Stimulated activated naive CD8-positive, alpha-beta T cell treated with anti-CD3 and anti-CD28 coated beads, Interleukin-15, amount 100 ng/mL, for 72 hours (primary cell): ENCODE measurements around the gene ADK.
A peak's percentile ranks its signal among the peaks of the same experiment; 100 is the strongest.

ENCODE experiments used
- ATAC-seq: fragments of 150-1000 bp; cut with Tn5 transposase; 2 replicates; pipeline ENCODE4 v1.10.0; 2021; ENCODE audit warnings: mild to moderate bottlenecking, moderate library complexity
- DNase-seq, 2 donors: peaks; one replicate each; pipeline ENCODE4 v3.0.0; 2021 to 2022
- H3K27ac Mint-ChIP-seq, 2 donors: one replicate each; pipeline ENCODE4 v1.8.0; 2022; ENCODE audit warnings: mild to moderate bottlenecking in 2 of 2, mixed read lengths in 2 of 2, moderate library complexity in 2 of 2
- H3K27me3 Mint-ChIP-seq: one replicate; pipeline ENCODE4 v1.8.0; 2022; ENCODE audit warnings: mixed read lengths
- H3K4me1 Mint-ChIP-seq: one replicate; pipeline ENCODE4 v1.8.0; 2022; ENCODE audit warnings: mild to moderate bottlenecking, mixed read lengths
- H3K4me3 Mint-ChIP-seq, 2 donors: one replicate each; pipeline ENCODE4 v1.8.0; 2022; ENCODE audit warnings: mild to moderate bottlenecking in 2 of 2, mixed read lengths in 2 of 2, moderate library complexity in 1 of 2
- H3K9me3 Mint-ChIP-seq, 2 donors: one replicate each; pipeline ENCODE4 v1.8.0; 2022; ENCODE audit warnings: mixed read lengths in 2 of 2

Gene ADK

GRCh38 chr10:74314166-74314565 is 163.1 kb downstream of the ADK start:
- Mint-ChIP-seq H3K4me3 (no peak overlapping the region), H3K27ac (no peak overlapping the region), H3K4me1 (peaks cover 6% of the 10 kb centered on the region), H3K9me3 (peaks cover 4 to 7% of the 10 kb centered on the region in 2 donors), H3K27me3 (no peaks in the 10 kb centered on the region)
- ATAC-seq (no peak), DNase-seq (no peak)

DNA sequence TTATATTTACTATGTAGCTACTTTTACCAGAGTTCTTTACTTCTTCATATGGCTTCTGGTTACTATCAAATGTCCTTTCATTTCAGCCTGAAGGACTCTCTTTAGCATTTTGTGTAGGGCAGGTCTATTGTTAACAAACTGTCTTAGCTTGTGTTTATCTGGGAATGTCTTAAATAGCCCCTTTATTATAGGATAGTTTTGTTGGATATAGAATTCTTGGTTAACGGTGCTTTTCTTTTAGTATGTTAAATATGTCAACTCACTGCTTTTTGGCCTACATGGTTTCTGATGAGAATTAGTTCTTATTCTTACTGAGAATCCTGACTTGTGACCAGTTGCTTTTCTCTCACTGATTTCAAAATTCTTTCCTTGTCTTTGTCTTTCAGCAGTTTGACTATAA is 169.0 kb downstream of the ADK start:
- Mint-ChIP-seq H3K27ac (no peak overlapping the region), H3K9me3 (peaks cover 7 to 18% of the 10 kb centered on the region in 2 donors), H3K4me3 (no peak overlapping the region), H3K27me3 (no peaks in the 10 kb centered on the region), H3K4me1 (no peaks in the 10 kb centered on the region)
- no peak for ATAC-seq
- no peak for DNase-seq

DNA sequence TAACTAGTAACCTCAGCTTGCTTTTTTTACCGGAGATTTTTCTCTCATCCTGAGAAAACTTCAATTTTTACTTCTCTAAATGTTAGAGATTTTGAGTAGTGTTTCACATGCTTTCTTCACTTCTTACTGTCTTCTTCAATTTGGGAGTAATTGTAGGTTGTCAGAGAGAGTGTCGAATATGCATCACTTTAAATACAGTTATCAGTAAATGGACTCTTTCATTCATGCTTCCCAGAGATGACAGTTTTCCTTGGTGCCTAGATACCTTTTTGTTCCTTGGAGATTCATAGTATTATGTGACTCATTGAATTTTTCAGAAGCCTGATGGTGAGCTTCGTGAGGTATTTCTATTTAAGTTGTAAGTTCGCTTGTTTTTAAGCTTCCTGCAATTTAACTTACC is 169.7 kb downstream of the ADK start:
- Mint-ChIP-seq H3K27ac (no peak overlapping the region), H3K9me3 (peaks cover 7 to 18% of the 10 kb centered on the region in 2 donors), H3K4me1 (no peaks in the 10 kb centered on the region), H3K27me3 (no peaks in the 10 kb centered on the region), H3K4me3 (no peak overlapping the region)
- DNase-seq (no peak), ATAC-seq (no peak)

DNA sequence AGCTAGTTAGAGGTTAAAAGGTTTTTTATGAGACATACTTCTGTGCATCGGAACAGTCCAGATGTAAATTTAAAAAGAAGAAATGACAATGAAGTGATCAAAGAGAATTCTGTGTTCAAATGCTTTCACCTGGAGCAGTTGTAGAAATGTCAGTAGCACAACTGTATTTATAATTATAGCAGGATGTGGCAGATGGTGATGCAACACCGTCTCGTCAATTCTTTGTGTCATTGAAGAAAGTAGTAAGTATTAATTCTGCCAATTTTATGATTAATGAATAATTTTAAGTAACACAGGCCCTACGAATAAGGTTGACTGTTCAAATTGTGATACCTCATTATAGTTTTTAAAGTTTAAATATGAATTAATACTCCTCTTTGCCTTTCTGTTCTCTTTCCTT is 171.1 kb downstream of the ADK start:
- no peak overlapping the region for H3K4me3 Mint-ChIP-seq
- H3K9me3 Mint-ChIP-seq, result peaks cover 7 to 18% of the 10 kb centered on the region in 2 donors
- no peaks in the 10 kb centered on the region for H3K4me1 Mint-ChIP-seq
- peak overlapping the region; percentile 3 to 92 for H3K27ac Mint-ChIP-seq
- ATAC-seq, result no peak
- H3K27me3 Mint-ChIP-seq, result no peaks in the 10 kb centered on the region
- no peak for DNase-seq

DNA sequence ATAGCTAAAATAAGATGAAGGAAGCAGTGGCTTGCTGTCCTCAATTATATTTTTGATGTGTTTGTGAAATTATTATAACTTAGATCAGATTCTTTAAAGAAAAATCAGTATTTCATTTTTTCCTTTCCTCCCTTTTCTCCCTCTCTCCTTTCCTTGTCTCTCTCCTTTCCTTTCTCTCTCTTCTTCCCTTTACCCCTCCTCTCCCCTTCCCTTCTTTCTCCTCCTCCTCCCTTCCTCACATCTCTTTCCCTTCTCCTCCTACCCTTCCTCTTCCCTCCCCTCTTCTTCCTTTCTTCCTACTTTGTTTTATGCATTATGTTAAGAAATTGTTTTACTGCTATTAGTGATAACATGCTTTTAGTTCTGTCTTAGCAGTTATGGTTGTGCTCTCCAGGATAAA is 171.5 kb downstream of the ADK start:
- peaks cover 7 to 18% of the 10 kb centered on the region in 2 donors for H3K9me3 Mint-ChIP-seq
- ATAC-seq (no peak), DNase-seq (no peak)
- no peak overlapping the region for H3K4me3 Mint-ChIP-seq
- no peaks in the 10 kb centered on the region for H3K27me3 Mint-ChIP-seq
- peak overlapping the region; percentile 3 to 92 for H3K27ac Mint-ChIP-seq
- H3K4me1 Mint-ChIP-seq, result no peaks in the 10 kb centered on the region

DNA sequence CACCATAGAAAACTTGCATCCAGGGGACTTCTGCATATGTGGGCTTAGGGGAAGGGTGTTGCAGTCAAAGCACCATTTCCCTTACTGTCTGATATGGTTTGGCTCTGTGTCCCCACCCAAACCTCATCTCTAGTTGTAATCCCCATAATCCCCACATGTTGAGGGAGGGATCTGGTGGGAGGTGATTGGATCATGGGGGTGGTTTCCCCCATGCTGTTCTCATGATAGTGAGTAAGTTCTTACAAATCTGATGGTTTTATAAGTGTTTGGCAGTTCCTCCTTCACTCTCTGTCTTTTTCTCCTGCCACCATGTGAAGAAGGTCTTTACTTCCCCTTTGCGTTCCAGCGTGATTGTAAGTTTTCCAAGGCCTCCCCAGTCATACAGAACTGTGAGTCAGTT is 177.4 kb downstream of the ADK start:
- Mint-ChIP-seq H3K4me3 (no peak overlapping the region), H3K27me3 (no peaks in the 10 kb centered on the region), H3K4me1 (no peaks in the 10 kb centered on the region), H3K9me3 (no peaks in the 10 kb centered on the region), H3K27ac (peak overlapping the region in 1 of 2 donors; percentile 7)
- DNase-seq (no peak), ATAC-seq (no peak)

DNA sequence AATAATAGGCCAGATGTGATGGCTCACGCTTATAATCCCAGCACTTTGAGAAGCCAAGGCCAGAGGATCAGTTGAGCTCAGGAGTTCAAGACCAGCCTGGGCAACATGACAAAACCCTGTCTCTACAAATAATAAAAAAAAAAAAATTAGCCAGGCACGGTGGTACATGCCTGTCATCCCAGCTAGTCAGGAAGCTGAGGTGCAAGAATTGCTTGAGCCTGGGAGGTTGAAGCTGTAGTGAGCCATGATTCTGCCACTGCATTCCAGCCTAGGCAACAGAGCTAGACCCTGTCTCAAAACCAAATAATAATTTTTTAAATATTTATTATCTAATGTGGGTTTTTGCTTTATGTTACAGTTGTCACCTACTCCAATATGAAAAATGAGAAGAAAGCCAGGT is 178.9 kb downstream of the ADK start:
- H3K27me3 Mint-ChIP-seq, result no peaks in the 10 kb centered on the region
- no peak overlapping the region for H3K4me3 Mint-ChIP-seq
- DNase-seq (no peak), ATAC-seq (no peak)
- no peaks in the 10 kb centered on the region for H3K9me3 Mint-ChIP-seq
- no peaks in the 10 kb centered on the region for H3K4me1 Mint-ChIP-seq
- H3K27ac Mint-ChIP-seq, result no peak overlapping the region

GRCh38 chr10:74330646-74331045 is 179.6 kb downstream of the ADK start:
- no peak overlapping the region for H3K27ac Mint-ChIP-seq
- H3K9me3 Mint-ChIP-seq, result no peaks in the 10 kb centered on the region
- H3K27me3 Mint-ChIP-seq, result no peaks in the 10 kb centered on the region
- no peak for DNase-seq
- no peak overlapping the region for H3K4me3 Mint-ChIP-seq
- no peak for ATAC-seq
- no peaks in the 10 kb centered on the region for H3K4me1 Mint-ChIP-seq

GRCh38 chr10:74332398-74332797 is 181.4 kb downstream of the ADK start:
- ATAC-seq (no peak), DNase-seq (no peak)
- Mint-ChIP-seq H3K27ac (peak overlapping the region in 1 of 2 donors; percentile 12), H3K27me3 (no peaks in the 10 kb centered on the region), H3K4me1 (peaks cover 5% of the 10 kb centered on the region), H3K9me3 (no peaks in the 10 kb centered on the region), H3K4me3 (no peak overlapping the region)

GRCh38 chr10:74333174-74333573 is 182.2 kb downstream of the ADK start:
- Mint-ChIP-seq H3K9me3 (no peaks in the 10 kb centered on the region), H3K27me3 (no peaks in the 10 kb centered on the region), H3K4me3 (peak overlapping the region in 1 of 2 donors; percentile 37), H3K4me1 (peaks cover 6% of the 10 kb centered on the region), H3K27ac (no peak overlapping the region)
- DNase-seq (no peak), ATAC-seq (no peak)

GRCh38 chr10:74334221-74334620 is 183.2 kb downstream of the ADK start:
- Mint-ChIP-seq H3K9me3 (no peaks in the 10 kb centered on the region), H3K27ac (no peak overlapping the region), H3K27me3 (no peaks in the 10 kb centered on the region), H3K4me1 (peaks cover 6% of the 10 kb centered on the region), H3K4me3 (no peak overlapping the region)
- no peak for ATAC-seq
- DNase-seq, result no peak

- Mint-ChIP-seq H3K4me1 (peaks cover 6% of the 10 kb centered on the region), H3K27me3 (no peaks in the 10 kb centered on the region), H3K9me3 (no peaks in the 10 kb centered on the region), H3K27ac (no peak overlapping the region), H3K4me3 (no peak overlapping the region)
- ATAC-seq, result no peak
- no peak for DNase-seq
These were observed 184.5 kb downstream of the ADK start for GRCh38 chr10:74335501-74335900.

- H3K27me3 Mint-ChIP-seq, result no peaks in the 10 kb centered on the region
- ATAC-seq (no peak), DNase-seq (no peak)
- peaks cover 2 to 9% of the 10 kb centered on the region in 2 donors for H3K9me3 Mint-ChIP-seq
- no peak overlapping the region for H3K4me3 Mint-ChIP-seq
- H3K4me1 Mint-ChIP-seq, result peaks cover 6% of the 10 kb centered on the region
- H3K27ac Mint-ChIP-seq, result no peak overlapping the region
These were observed 186.5 kb downstream of the ADK start for GRCh38 chr10:74337330-74338016.

- Mint-ChIP-seq H3K4me1 (no peaks in the 10 kb centered on the region), H3K27ac (no peak overlapping the region), H3K4me3 (no peak overlapping the region), H3K27me3 (no peaks in the 10 kb centered on the region), H3K9me3 (peaks cover 15 to 27% of the 10 kb centered on the region in 2 donors)
- no peak for DNase-seq
- ATAC-seq, result no peak
These were observed 192.0 kb downstream of the ADK start for GRCh38 chr10:74342991-74343390.

- ATAC-seq (no peak), DNase-seq (no peak)
- no peak overlapping the region for H3K4me3 Mint-ChIP-seq
- H3K9me3 Mint-ChIP-seq, result peaks cover 20 to 27% of the 10 kb centered on the region in 2 donors
- H3K4me1 Mint-ChIP-seq, result no peaks in the 10 kb centered on the region
- H3K27me3 Mint-ChIP-seq, result no peaks in the 10 kb centered on the region
- H3K27ac Mint-ChIP-seq, result no peak overlapping the region
These were observed 192.8 kb downstream of the ADK start for GRCh38 chr10:74343804-74344203.

DNA sequence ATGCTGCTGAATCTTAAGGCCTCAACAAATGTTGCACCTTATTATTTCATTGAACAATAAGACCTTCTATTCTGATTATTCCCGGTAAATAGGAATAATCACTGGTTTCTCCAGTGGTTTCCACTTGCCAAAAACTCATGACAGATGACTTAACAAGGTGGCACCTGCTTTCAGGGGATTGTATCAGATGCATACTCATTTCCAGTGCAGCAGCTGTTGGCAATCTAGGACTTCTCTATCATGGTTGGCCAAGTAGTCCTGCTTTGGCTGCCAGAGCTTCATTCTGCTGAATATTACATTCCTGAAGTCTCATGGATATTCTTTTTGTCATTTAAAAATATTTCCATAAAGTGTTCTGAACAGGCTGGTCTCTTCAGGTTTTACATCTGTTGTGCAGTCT is 193.3 kb downstream of the ADK start:
- H3K9me3 Mint-ChIP-seq, result peaks cover 25 to 27% of the 10 kb centered on the region in 2 donors
- DNase-seq (no peak), ATAC-seq (no peak)
- no peaks in the 10 kb centered on the region for H3K27me3 Mint-ChIP-seq
- H3K27ac Mint-ChIP-seq, result no peak overlapping the region
- H3K4me3 Mint-ChIP-seq, result no peak overlapping the region
- no peaks in the 10 kb centered on the region for H3K4me1 Mint-ChIP-seq

- Mint-ChIP-seq H3K9me3 (peaks cover 29 to 51% of the 10 kb centered on the region in 2 donors), H3K27me3 (no peaks in the 10 kb centered on the region), H3K4me3 (no peak overlapping the region), H3K4me1 (no peaks in the 10 kb centered on the region), H3K27ac (no peak overlapping the region)
- DNase-seq, result no peak
- no peak for ATAC-seq
These were observed 196.5 kb downstream of the ADK start for GRCh38 chr10:74347522-74347921.
